H1 (cell line): ENCODE measurements around the gene GAREM2. TPM values are rescaled to one million over a fixed set of nuclear protein-coding genes. Genes with fewer than 3 reads are reported as not detected.
A peak's percentile ranks its signal among the peaks of the same experiment; 100 is the strongest.

Experiments used
- CTCF ChIA-PET: fragments of 300-600 bp; sonication (Branson Sonifier 250); formaldehyde crosslinking; loops from one replicate; lab custom pipeline; 2021; ENCODE audit not compliant: partially characterized antibody; lab: Charles Lee
- POLR2A ChIA-PET: fragments of 300-600 bp; sonication (Branson Sonifier 250); formaldehyde crosslinking; loops from one replicate; lab custom pipeline; 2021; ENCODE audit warnings: inconsistent platforms; ENCODE audit not compliant: partially characterized antibody; lab: Charles Lee
- DNase-seq, 2 experiments: peaks; one replicate each; pipeline versions ENCODE4 v3.0.0 to v3.0.0-alpha.2; 2010 to 2022; ENCODE audit warnings: low spot score in 2 of 2, low read depth in 1 of 2, mixed read lengths in 1 of 2
- FAIRE-seq: peaks from 2 replicates; lab custom pipeline; 2011; peaks lifted over from hg19 to GRCh38; lab: Jason Lieb, UNC
- H2AFZ ChIP-seq: 2 replicates; pipeline ENCODE4 v1.8.1; 2012; ENCODE audit warnings: low read length, inconsistent platforms
- H2AK5ac ChIP-seq: 2 replicates; pipeline ENCODE4 v1.6.1; 2013; ENCODE audit warnings: low read depth, low read length
- H2BK120ac ChIP-seq: replicated peaks from 2 replicates; pipeline ENCODE3; 2013; ENCODE audit warnings: low read depth, low read length, inconsistent platforms
- H2BK12ac ChIP-seq: 2 replicates; pipeline ENCODE4 v1.6.1; 2013; ENCODE audit warnings: low read depth, low read length
- H2BK15ac ChIP-seq: 2 replicates; pipeline ENCODE4 v1.6.1; 2013; ENCODE audit warnings: low read length
- H2BK20ac ChIP-seq: 2 replicates; pipeline ENCODE4 v1.6.1; 2013; ENCODE audit warnings: low read length
- H2BK5ac ChIP-seq: 2 replicates; pipeline ENCODE4 v1.6.1; 2013; ENCODE audit warnings: low read depth, low read length
- H3K14ac ChIP-seq: 2 replicates; pipeline ENCODE4 v1.6.1; 2013; ENCODE audit warnings: inconsistent platforms; ENCODE audit not compliant: insufficient read length
- H3K18ac ChIP-seq: 2 replicates; pipeline ENCODE4 v1.6.1; 2013; ENCODE audit warnings: low read length; ENCODE audit errors: extremely low read depth
- H3K23ac ChIP-seq: 2 replicates; pipeline ENCODE4 v1.6.1; 2013; ENCODE audit warnings: inconsistent platforms; ENCODE audit not compliant: insufficient read length
- H3K23me2 ChIP-seq: 2 replicates; pipeline ENCODE4 v1.6.1; 2013; ENCODE audit warnings: low read depth, low read length
- H3K27ac ChIP-seq: 2 replicates; pipeline ENCODE4 v1.6.1; 2011; ENCODE audit warnings: low read depth, low read length, inconsistent platforms
- H3K27me3 ChIP-seq, 4 experiments: replicated peaks in 1 of 4; 1 replicate in 1 of 4; 2 replicates in 3 of 4; pipeline versions ENCODE4 v1.6.1 to v1.8.1; 2011 to 2013; ENCODE audit warnings: low read length in 3 of 4, mild to moderate bottlenecking in 3 of 4, inconsistent platforms in 2 of 4, mixed read lengths in 2 of 4, moderate library complexity in 1 of 4; ENCODE audit not compliant: control insufficient read depth in 3 of 4, insufficient read depth in 3 of 4; ENCODE audit errors: extremely low read depth in 1 of 4
- H3K36me3 ChIP-seq, 4 experiments: 2 replicates each; pipeline versions ENCODE4 v1.6.1 to v1.8.1; 2011 to 2013; ENCODE audit warnings: mild to moderate bottlenecking in 4 of 4, low read length in 3 of 4, moderate library complexity in 2 of 4, control low read depth in 1 of 4, inconsistent platforms in 1 of 4; ENCODE audit not compliant: insufficient read depth in 4 of 4, control insufficient read depth in 2 of 4
- H3K4ac ChIP-seq: replicated peaks from 2 replicates; pipeline ENCODE3; 2013; ENCODE audit warnings: low read length, low read depth, mixed read lengths, inconsistent platforms; ENCODE audit not compliant: insufficient read length
- H3K4me1 ChIP-seq, 4 experiments: replicated peaks in 1 of 4; 1 replicate in 1 of 4; 2 replicates in 3 of 4; pipeline versions ENCODE4 v1.6.1 to v1.8.1; 2011 to 2013; ENCODE audit warnings: low read length in 3 of 4, inconsistent platforms in 2 of 4, mixed read lengths in 1 of 4; ENCODE audit not compliant: insufficient read depth in 4 of 4, control insufficient read depth in 3 of 4
- H3K4me2 ChIP-seq, 2 experiments: 2 replicates each; pipeline versions ENCODE4 v1.6.1 to v1.8.1; 2011 to 2013; ENCODE audit warnings: low read depth in 2 of 2, low read length in 2 of 2, control low read depth in 1 of 2, inconsistent platforms in 1 of 2, mild to moderate bottlenecking in 1 of 2; ENCODE audit not compliant: insufficient read depth in 1 of 2
- H3K4me3 ChIP-seq, 4 experiments: fragments of 200-600, 300-600 bp in 1 of 4; sonication (generic), shearing (Covaris generic), sonication (Bioruptor Twin) in 1 of 4; 2 replicates each; pipeline versions ENCODE4 v1.5.1 to v1.8.1; 2011 to 2016; ENCODE audit warnings: low read length in 4 of 4, low read depth in 3 of 4, control low read depth in 2 of 4, inconsistent platforms in 2 of 4, mild to moderate bottlenecking in 2 of 4, mixed read lengths in 1 of 4, moderate library complexity in 1 of 4; ENCODE audit not compliant: insufficient read depth in 2 of 4; ENCODE audit errors: extremely low read depth in 1 of 4
- H3K56ac ChIP-seq: replicated peaks from 2 replicates; pipeline ENCODE3; 2013; ENCODE audit warnings: low read depth, mild to moderate bottlenecking, mixed read lengths, low read length, inconsistent platforms; ENCODE audit not compliant: insufficient read length
- H3K79me1 ChIP-seq: 2 replicates; pipeline ENCODE4 v1.6.1; 2013; ENCODE audit warnings: low read depth, low read length, control low read depth
- H3K79me2 ChIP-seq, 2 experiments: 2 replicates each; pipeline versions ENCODE4 v1.6.1 to v1.8.1; 2012 to 2013; ENCODE audit warnings: low read length in 2 of 2, mild to moderate bottlenecking in 2 of 2, inconsistent platforms in 1 of 2; ENCODE audit not compliant: insufficient read depth in 2 of 2, control insufficient read depth in 1 of 2
- H3K9ac ChIP-seq, 4 experiments: replicated peaks in 1 of 4; 1 replicate in 1 of 4; 2 replicates in 3 of 4; pipeline versions ENCODE4 v1.6.1 to v1.8.1; 2011 to 2013; ENCODE audit warnings: low read depth in 3 of 4, low read length in 3 of 4, control low read depth in 2 of 4, mild to moderate bottlenecking in 2 of 4, moderate library complexity in 2 of 4, inconsistent platforms in 1 of 4; ENCODE audit errors: extremely low read depth in 1 of 4
- H3K9me3 ChIP-seq, 2 experiments: 2 replicates each; pipeline versions ENCODE4 v1.6.1 to v1.8.1; 2012 to 2013; ENCODE audit warnings: mild to moderate bottlenecking in 2 of 2, moderate library complexity in 2 of 2, control low read depth in 1 of 2, inconsistent platforms in 1 of 2, low read depth in 1 of 2, low read length in 1 of 2, mixed read lengths in 1 of 2; ENCODE audit not compliant: insufficient read depth in 2 of 2
- H4K20me1 ChIP-seq, 2 experiments: replicated peaks in 1 of 2; 2 replicates each; pipeline versions ENCODE3 to v1.8.1; 2011 to 2013; ENCODE audit warnings: inconsistent platforms in 2 of 2, low read length in 2 of 2, mild to moderate bottlenecking in 1 of 2; ENCODE audit not compliant: insufficient read depth in 2 of 2, control insufficient read depth in 1 of 2
- H4K5ac ChIP-seq: 2 replicates; pipeline ENCODE4 v1.6.1; 2013; ENCODE audit warnings: low read length, low read depth, mixed read lengths, inconsistent platforms; ENCODE audit not compliant: insufficient read length
- H4K8ac ChIP-seq: 2 replicates; pipeline ENCODE4 v1.8.0; 2013; ENCODE audit warnings: mild to moderate bottlenecking, moderate library complexity, low read length, inconsistent platforms; ENCODE audit not compliant: insufficient read depth; ENCODE audit errors: extremely low read depth
- H4K91ac ChIP-seq: replicated peaks from 2 replicates; pipeline ENCODE3; 2013; ENCODE audit warnings: low read length, mixed read lengths, inconsistent platforms; ENCODE audit not compliant: insufficient read length
- CEBPB ChIP-seq: IDR thresholded peaks from 2 replicates; pipeline ENCODE4 v1.6.1; 2012; ENCODE audit warnings: low read depth, low read length
- CREB1 ChIP-seq: IDR thresholded peaks from 2 replicates; pipeline ENCODE4 v1.6.1; 2012; ENCODE audit warnings: inconsistent platforms
- JUN ChIP-seq: IDR thresholded peaks from 2 replicates; pipeline ENCODE4 v1.6.1; 2011; ENCODE audit warnings: low read depth, mild to moderate bottlenecking, improper control_type of control experiment, low read length
- POLR2A ChIP-seq, 2 experiments: IDR thresholded peaks; 1 replicate in 1 of 2; 2 replicates in 1 of 2; pipeline ENCODE4 v1.6.1; 2011; ENCODE audit warnings: low read depth in 2 of 2, low read length in 2 of 2, mild to moderate bottlenecking in 2 of 2; ENCODE audit errors: control extremely low read depth in 1 of 2
- RAD21 ChIP-seq, 2 experiments: IDR thresholded peaks in 1 of 2; conservative IDR thresholded peaks in 1 of 2; 2 replicates each; pipeline ENCODE4 v1.6.1; 2011; ENCODE audit warnings: low read depth in 2 of 2, low read length in 2 of 2, improper control_type of control experiment in 1 of 2, inconsistent platforms in 1 of 2, mild to moderate bottlenecking in 1 of 2, moderate library complexity in 1 of 2
- SIX5 ChIP-seq: IDR thresholded peaks from 2 replicates; pipeline ENCODE4 v1.6.1; 2011; ENCODE audit warnings: mild to moderate bottlenecking, low read depth, low read length
- TAF1 ChIP-seq: IDR thresholded peaks from 2 replicates; pipeline ENCODE4 v1.6.1; 2011; ENCODE audit warnings: mild to moderate bottlenecking, low read depth, low read length
- WGBS, 2 experiments: shearing (Covaris generic) in 1 of 2; methylation state at CpG; one replicate each; pipeline versions ENCODE4 v1.1.6 to v1.1.7; 2013 to 2015; ENCODE audit warnings: low lambda C conversion rate in 2 of 2, mixed read lengths in 2 of 2, inconsistent platforms in 1 of 2, low coverage in 1 of 2, missing lambda C conversion rate in 1 of 2; ENCODE audit not compliant: insufficient replicate concordance in 2 of 2, insufficient coverage in 1 of 2, insufficient read length in 1 of 2; ENCODE audit errors: extremely low coverage in 1 of 2, missing lambda C conversion rate in 1 of 2; 5-methylcytosine and 5-hydroxymethylcytosine counted together
- polyA plus RNA-seq, 7 experiments: library from polyadenylated mRNA; depleted of rRNA in 3 of 7; stranded (reverse) in 5 of 7; unstranded in 2 of 7; fragments of >200 nt in 5 of 7; fragments of 200-250 nt in 2 of 7; gene quantifications; 1 replicate in 5 of 7; 2 replicates in 1 of 7; 4 replicates in 1 of 7; pipeline versions ENCODE4 v1.2.1 to v1.2.3, GENCODE V29; 2011 to 2013; ENCODE audit warnings: missing spikeins in 2 of 7, mixed read lengths in 2 of 7
- total RNA-seq: library from RNA; stranded (reverse); fragmentation: NEBNext Ultra II Directional; extraction: Animal tissue kit (Norgen Biotek cat#: 25700); gene quantifications from 2 replicates; pipeline ENCODE4 v1.2.1, GENCODE V29; 2021
- TF ChIP-seq, protein P1 (sequence below), 3 experiments: IDR thresholded peaks; 1 replicate in 2 of 3; 2 replicates in 1 of 3; pipeline versions ENCODE4 v1.5.1 to v1.6.1; 2011; ENCODE audit warnings: low read length in 3 of 3, mild to moderate bottlenecking in 3 of 3, inconsistent platforms in 2 of 3, low read depth in 1 of 3, moderate library complexity in 1 of 3; ENCODE audit not compliant: insufficient read depth in 1 of 3; ENCODE audit errors: control extremely low read depth in 1 of 3

Gene GAREM2
- total and polyA plus RNA-seq, 2 of the 8 experiments (the other 6 are each of a cell fraction or from before 2014, with no cell fraction given), result 19.9 TPM

DNA sequence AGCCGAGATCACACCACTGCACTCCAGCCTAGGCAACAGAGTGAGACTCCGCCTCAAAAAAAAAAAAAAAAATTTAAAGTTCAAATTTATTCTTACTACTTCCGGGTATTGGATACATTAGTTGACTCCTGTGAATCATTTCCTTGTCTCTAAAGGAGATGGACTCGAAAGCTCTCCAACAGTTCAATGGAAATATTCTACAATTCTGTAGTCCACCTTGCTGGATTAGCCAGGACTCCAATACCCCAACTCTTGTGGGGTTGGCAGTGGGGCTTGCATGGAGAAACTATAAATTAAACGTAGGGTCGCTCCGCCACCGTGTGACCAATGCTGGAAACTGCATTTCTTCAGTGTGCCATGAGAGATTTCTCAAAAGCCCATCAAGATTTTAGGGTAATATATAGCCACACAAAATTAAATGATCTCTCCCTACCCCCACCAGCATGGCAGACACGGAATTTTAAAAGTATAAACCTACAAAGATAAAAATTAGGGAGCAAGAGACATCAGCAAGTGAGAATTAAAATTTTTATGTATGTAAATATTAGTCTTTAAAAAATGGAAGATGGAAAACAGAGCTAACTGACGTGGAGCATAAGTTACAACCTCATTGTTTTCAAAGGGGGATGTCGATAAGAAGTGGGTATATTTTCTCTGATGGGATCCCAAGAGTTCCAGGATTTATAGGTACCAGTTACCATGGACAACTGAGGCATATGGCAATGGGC lies 27.8 kb upstream of the GAREM2 start:
- POLR2A ChIA-PET, result interaction anchor here (0.6 to 0.8 kb wide), 4 partner anchors 26 to 163 kb away, joined by 3 read pairs; no protein-coding TSS in a partner anchor
- Histone ChIP-seq H3K23ac (no peak overlapping the region), H4K20me1 (no peaks in the 10 kb centered on the region), H3K23me2 (no peaks in the 10 kb centered on the region), H3K4me2 (no peak overlapping the region), H3K4me3 (no peak overlapping the region), H2BK5ac (no peak overlapping the region), H3K4ac (no peak overlapping the region), H3K4me1 (no peaks in the 10 kb centered on the region), H2BK12ac (no peak overlapping the region), H4K91ac (no peak overlapping the region), H2AK5ac (no peak overlapping the region), H4K5ac (no peak overlapping the region), H2BK15ac (no peak overlapping the region), H3K9ac (no peak overlapping the region), H3K14ac (no peak overlapping the region)
- TF ChIP-seq SIX5 (no peak), POLR2A (IDR thresholded peaks at IDR 0.05; ENCODE audit: control extremely low read depth in 1 of 2, low read depth in 2 of 2, low read length in 2 of 2) (no peak), RAD21 (IDR thresholded peaks at IDR 0.05 in 1 of 2, conservative IDR thresholded peaks at IDR 0.05 in 1 of 2; ENCODE audit: low read depth in 2 of 2, low read length in 2 of 2) (peak; percentile 93 to 96), CREB1 (no peak), CEBPB (no peak), JUN (no peak), TAF1 (no peak)
- TF ChIP-seq, protein P1, sequence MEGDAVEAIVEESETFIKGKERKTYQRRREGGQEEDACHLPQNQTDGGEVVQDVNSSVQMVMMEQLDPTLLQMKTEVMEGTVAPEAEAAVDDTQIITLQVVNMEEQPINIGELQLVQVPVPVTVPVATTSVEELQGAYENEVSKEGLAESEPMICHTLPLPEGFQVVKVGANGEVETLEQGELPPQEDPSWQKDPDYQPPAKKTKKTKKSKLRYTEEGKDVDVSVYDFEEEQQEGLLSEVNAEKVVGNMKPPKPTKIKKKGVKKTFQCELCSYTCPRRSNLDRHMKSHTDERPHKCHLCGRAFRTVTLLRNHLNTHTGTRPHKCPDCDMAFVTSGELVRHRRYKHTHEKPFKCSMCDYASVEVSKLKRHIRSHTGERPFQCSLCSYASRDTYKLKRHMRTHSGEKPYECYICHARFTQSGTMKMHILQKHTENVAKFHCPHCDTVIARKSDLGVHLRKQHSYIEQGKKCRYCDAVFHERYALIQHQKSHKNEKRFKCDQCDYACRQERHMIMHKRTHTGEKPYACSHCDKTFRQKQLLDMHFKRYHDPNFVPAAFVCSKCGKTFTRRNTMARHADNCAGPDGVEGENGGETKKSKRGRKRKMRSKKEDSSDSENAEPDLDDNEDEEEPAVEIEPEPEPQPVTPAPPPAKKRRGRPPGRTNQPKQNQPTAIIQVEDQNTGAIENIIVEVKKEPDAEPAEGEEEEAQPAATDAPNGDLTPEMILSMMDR (IDR thresholded peaks at IDR 0.05; ENCODE audit: control extremely low read depth in 1 of 3, insufficient read depth in 1 of 3, low read depth in 1 of 3, low read length in 3 of 3), result peak; percentile 52 to 89 (median 78)
- TF ChIP-seq, all 59 proteins: peak for 2
- Histone ChIP-seq H4K8ac (no peak overlapping the region), H2BK120ac (no peak overlapping the region), H3K27ac (no peak overlapping the region), H2AFZ (no peak overlapping the region), H3K56ac (no peak overlapping the region), H3K79me2 (no peaks in the 10 kb centered on the region), H3K79me1 (no peaks in the 10 kb centered on the region), H2BK20ac (no peak overlapping the region), H3K27me3 (no peaks in the 10 kb centered on the region), H3K36me3 (no peaks in the 10 kb centered on the region), H3K18ac (no peak overlapping the region), H3K9me3 (no peaks in the 10 kb centered on the region)
- CTCF ChIA-PET, result interaction anchor here (0.6 to 11.3 kb wide), 38 partner anchors 9 to 1600 kb away, joined by 3 to 92 read pairs (median 4); partner anchors contain the start of gene RAB10
- peak; percentile 62 for FAIRE-seq
- 35% methylated on average over 11 of the region's 11 CpGs; no CpG with 5 or more reads in 1 of the 2 experiments for WGBS, 2 experiments
- peak; percentile 50 to 81 for DNase-seq
